ENCODE data around the gene TACSTD2.
"Not testable (repeated sequence)": the region's sequence is repeated elsewhere in the genome, so short reads cannot be mapped to it uniquely, and the experiment has no call there.

TACSTD2 gene

DNA sequence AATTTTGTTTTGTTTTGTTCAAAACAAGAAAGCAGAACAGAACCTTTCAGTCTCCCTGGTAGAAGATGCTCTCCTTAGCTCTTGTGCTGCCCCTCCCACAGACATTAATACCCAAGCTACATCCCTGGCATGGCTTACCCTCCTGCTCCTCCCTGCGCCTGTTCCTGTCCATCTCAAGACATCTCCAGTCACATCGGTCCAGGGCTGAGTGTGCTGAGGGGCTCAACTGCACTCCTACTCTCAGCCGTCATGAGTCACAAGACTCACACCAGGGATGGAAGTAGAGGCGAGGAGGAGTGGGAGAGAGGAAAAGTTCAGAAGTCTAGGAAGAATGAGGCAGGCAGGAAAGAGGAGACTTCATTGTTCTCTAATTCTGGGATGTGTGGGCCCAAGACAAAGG lies 9.2 kb upstream of the TACSTD2 start:
- DNase-seq = no peak

DNA sequence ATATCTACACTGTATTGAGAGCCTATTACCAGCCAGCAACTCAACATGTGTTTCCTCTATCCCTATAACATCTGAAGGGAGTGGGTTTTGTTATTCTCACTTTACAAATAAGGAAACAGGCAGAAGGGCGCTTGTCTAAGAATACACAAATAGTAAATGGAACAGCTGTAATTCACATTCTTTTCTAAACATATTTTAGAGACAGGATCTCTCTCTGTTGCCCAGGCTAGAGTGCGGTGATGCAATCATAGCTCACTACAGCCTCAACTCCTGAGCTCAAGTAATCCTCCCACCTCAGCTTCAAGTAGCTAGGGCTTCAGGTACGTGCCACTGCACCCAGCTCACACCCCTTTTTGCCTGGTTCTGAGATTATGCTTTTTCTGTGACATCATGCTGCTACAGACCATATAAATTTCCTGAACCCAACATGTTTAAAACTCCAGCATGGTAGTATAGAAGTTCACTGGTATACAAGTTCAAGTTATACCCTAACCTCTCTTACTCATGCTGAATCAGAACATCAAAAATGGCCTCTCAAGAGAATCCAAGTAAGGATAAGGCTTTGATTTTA lies 8.6 kb upstream of the TACSTD2 start:
- DNase-seq = no peak

DNA sequence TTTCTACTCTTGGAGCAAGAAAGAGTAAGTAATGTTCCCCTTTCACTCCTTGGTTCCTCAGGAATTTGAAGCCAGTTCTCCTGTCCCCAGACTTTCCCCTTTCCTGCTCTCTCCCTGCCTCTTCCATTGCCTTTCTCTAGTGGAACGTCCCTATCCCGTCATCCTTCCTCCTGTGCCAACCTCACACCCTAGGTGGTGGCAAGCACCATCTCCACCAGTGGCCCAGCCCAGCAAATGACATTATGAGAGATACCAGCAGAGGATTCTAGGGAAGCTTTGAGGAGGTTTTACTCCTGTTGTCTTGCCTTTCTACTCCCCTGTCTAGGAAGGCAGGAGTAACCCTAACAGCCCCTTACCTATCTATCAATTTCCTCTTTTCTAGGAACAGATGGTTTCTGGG lies 8.1 kb upstream of the TACSTD2 start:
- DNase-seq = no peak

DNA sequence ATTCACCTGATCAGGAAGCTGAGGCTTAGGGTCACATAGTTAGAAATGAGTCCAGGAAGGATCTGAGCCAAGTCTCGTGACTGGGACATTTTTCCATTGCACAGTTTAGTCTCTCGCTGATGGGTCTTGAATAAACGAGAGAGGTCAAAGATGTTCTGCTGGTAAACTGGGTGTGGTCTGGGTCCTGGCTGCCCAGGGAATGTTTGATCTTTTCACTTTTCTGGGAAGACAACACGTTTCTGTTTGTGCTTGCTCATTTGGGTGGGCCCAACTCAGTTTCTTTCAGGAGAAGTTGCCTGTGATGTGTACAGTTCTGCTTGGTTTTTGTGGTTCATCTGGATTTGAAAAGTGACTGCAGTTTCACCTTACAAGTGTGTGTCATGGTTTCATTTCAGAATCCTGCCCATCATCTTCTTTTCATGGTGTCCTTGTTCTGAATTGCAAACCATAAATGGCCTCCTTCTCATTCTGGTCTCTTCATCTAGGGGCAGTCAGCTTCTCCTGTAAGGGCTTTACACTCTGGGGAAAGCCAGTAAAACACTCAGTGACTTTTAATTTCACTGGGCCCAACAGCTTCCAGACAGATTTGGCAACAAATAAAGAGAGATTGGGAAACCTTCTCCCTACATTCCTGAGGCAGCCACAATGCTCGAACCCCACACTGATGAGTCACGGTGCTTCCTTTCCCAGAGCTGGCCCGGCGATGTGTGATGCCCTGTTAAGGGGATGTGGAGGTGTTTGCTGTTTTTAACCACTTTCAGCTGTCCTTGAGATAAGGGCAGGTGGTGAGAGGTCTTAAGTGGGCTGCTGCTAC lies 7.2 kb upstream of the TACSTD2 start:
- peak; percentile 33 for DNase-seq

DNA sequence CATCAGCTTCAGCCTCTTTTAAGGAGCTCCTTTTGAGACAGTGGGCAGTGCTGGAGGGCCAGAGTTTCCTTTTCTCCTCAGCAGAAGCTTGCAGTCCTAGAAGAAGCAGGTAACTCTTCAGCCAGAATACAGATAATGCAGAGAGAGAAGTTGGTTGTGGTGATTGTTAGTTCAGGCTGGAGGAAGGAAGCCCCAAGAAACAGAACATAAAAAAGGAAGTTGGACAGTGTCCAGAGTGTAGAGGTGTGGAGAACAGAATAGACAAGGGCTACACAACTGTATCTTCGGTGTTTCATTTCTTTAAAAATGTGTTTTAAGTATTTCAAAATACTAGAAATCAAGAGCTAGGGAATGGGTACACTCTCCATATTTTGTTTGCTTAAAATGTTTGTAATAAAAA lies 6.4 kb upstream of the TACSTD2 start:
- no peak for DNase-seq

DNA sequence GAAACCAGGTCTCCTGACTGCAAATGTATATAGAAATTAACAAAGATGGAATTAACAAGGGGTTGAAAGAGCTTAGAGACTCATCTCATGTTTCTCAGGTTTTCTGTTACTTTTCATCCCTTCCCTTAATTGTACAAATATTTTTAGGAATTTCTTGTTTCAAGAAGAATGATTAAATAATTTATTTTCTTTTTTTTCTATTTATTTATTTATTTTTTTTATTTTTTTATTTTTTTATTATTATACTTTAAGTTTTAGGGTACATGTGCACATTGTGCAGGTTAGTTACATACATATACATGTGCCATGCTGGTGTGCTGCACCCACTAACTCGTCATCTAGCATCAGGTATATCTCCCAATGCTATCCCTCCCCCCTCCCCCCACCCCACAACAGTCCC lies 5.1 kb upstream of the TACSTD2 start:
- not testable (repeated sequence) for DNase-seq

DNA sequence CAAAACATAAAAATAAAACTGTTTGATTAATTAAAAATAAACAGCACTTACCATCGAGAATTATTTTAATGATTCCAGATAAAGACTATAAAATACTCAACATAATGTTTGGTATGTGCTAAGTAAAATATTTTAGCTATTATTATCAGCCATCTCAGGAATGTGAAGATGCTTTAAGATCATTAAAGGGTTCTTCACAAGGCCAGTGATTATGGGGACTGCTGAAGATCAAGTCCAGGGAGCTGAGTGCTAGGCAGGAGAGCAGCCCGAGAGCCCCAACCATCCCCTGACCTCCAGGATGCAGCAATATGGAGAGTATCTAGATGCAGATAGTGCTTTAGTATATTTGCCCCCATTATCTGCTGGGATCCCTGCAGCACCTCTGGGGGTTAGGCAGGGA lies 4.6 kb upstream of the TACSTD2 start:
- no peak for DNase-seq

DNA sequence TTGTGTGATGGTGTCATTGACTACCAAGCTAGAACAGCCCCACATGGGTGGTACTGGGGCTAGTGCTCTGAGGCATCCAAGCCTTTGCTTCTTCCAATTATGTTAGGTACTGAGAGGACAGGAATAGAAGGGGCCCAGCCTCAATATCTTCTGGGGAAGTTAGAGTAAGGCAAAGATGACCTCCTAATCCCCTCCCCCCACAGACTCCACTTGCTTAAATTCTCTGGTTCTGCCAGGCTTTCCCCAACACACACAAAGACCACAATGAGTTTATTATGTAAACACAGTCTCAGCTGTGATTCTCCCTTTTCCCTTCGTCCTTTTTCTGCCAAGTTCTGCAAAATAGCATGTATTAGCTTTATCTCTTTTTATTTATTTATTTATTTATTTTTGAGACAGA lies 3.1 kb upstream of the TACSTD2 start:
- no peak for DNase-seq

DNA sequence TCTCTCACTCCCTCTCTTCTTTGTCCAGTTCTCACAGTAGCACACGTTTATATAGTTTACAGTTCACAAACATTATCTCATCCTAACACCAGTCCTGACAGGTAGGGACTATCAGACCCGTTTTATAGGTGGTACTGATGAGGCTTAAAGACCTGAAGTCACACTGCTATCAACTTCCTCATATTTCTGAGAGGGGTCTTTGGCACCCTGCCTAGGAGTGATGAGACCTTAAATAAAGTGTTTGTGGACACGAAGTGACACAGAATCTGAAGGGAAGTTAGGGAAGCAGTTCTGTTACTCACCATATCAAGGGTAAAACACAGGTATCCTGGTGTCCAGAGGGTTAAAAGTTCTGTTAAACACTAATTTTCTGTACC lies 590 bp upstream of the TACSTD2 start:
- no peak for DNase-seq

DNA sequence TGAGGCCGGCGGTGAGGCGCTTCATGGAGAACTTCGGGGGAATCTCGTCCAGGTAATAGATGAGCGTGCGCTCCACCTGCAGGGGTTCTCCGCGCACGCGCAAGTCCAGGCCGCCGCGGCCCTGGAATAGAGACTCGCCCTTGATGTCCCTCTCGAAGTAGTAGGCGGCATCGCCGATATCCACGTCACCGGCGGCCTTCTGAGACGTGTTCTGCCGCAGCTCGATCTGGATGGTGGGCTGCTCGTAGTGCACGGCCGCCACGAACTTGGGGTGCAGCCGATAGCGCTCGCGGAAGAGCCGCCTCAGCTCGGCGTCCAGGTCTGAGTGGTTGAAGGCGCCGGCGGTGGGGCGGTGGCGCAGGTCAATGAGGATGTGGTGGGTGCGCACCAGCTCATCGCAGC lies 726 bp downstream of the TACSTD2 start:
- DNase-seq = peak; percentile 31

DNA sequence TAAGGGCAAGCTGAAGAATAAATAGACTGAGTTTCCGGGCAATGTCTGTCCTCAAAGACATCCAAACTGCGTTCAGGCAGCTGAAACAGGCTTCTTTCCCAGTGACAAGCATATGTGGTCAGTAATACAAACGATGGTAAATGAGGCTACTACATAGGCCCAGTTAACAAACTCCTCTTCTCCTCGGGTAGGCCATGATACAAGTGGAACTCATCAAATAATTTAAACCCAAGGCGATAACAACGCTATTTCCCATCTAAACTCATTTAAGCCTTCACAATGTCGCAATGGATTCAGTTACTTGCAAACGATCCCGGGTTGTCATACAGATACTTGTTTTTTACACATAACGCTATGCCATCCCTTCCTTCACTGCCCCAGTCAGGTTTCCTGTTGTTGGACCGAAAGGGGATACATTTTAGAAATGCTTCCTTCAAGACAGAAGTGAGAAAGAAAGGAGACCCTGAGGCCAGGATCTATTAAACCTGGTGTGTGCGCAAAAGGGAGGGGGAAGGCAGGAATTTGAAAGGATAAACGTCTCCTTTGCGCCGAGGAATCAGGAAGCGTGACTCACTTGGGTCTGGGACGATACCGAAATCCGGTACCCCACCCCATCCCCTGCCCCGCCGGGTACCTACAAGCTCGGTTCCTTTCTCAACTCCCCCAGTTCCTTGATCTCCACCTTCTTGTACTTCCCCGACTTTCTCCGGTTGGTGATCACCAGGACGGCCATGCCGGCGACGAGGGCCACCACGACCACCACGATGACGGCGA lies 1.3 kb downstream of the TACSTD2 start:
- DNase-seq = no peak

DNA sequence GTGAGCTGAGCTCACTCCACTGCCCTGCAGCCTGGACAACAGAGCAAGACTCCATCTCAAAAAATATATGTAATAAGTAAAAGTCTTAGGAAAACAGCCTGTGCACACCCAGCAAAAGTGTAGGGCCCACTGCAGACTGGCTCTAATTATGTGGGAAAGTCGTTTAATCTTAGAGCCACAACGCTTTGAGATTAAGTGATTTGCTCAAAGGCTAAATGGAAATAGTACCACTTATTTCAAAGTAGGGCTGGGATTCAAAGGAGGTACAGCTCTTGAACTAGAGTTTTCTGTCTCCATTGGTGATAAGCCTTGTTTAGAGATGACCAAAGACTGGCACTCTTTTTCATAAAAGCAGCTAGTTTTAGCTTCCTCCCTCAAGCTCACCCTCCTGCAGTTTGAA lies 2.2 kb downstream of the TACSTD2 start:
- no peak for DNase-seq

DNA sequence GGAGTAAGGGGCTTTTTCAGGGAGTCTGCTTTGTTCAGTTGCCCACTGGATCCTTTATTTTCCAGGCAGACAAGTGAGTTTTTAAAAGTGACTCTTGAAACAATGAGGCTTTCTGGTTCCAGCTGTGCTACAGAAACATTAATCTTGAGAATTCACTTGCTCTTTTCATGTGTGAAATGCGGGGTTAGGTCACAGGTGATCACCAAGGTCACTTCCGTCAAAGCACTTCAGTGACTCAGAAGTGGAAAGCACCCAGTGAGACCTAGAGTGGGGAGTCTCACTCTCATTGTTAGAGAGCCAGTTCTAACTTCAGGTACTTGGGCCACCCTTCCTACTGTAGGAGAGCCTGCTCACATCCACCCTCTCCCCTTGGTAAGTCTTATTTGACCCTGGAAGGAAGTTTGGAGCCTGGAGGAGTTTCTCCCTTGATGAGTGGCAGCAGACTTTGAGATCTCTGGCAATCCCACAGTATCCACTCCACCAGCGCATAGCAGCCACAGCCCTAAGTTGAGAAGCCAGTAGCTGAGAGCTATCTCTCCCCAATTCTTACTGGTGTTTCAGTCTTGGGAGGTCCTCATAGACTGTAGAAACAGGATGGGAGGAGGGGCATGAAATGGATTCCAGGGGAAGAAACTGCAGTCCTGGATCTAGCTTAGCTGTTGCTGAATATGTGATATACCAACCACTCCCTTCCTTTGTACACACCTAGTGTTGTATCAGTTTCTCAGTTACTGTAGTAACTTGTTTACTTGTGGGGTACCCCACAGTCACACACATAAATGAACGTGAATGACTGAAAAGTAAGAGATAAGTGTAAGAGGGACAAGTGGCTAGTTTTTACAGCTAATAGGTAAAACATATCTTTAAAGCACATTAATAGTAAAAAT lies 3.1 kb downstream of the TACSTD2 start:
- DNase-seq = peak; percentile 49

DNA sequence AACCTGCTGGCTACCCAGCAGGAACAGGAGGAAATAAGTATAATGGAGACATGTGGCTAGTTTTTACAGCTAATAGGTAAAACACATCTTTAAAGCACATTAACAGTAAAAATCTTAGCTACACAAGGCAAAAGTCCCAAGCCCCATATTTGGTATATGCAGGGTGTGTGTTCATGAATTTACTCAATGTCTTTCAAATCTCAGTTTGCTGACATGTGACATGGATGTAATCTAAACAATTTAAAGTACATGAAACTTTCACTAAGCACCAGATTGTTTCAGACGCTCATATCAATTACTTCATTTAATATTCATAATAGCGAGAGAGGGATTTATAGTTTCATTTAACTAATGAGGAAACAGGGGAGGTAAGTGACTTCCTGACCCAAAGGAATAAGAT lies 3.9 kb downstream of the TACSTD2 start:
- no peak for DNase-seq

DNA sequence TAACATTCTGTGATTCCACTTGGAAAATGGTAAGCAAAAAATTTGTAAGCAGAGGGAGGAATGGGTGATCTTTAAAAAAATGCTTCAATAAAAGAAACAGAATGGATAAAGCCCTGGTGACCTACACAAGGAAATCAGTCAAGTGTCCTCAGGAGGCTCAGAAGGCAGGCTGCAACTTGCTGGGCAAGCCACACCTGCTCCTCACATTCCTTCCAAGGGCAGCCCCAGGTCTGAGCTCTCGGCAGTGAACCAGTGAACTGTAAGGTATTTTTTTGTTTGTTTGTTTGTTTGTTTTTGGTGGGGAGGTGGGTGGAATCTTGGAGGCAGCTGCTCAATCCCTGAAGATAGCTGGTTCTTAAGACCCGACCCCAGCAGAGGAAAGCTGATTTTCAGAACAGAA lies 4.4 kb downstream of the TACSTD2 start:
- no peak for DNase-seq

DNA sequence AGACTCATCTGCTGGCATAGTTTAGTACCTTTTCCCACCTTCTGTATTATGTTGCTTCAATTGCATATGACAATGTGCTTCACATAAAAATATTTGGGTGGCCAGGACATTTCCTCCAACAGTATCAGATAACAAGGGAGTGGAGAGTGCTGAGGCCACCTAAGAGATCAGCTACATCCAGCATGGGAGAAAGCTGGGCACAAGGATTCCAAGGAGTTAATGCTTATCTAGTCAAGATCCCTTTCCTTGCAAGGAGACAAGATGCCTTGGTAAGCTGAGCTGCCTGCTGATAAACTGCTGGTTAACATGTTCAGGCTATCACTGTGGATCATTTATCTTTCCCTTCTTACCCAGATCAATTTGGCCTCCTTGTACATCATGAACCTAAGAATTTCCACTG lies 5.4 kb downstream of the TACSTD2 start:
- DNase-seq = no peak

DNA sequence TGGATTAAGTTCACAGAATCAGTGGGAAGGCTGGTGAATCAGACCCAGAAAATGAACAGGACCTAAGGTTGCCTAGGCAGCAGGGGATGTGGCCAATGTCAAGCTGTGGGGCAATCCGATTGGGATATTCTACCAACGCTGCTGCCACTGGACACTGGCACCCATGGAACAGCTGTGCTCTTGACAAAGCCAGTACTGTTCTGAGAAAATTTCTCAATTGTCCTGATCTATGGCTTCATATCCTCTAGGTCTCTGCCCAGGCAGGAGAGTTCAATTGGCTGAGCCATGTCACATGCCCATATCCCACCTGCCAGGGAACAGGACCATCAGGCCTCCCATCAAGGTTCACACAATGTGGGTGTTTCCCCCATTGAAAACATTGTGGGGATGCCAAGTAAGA lies 6.2 kb downstream of the TACSTD2 start:
- no peak for DNase-seq

DNA sequence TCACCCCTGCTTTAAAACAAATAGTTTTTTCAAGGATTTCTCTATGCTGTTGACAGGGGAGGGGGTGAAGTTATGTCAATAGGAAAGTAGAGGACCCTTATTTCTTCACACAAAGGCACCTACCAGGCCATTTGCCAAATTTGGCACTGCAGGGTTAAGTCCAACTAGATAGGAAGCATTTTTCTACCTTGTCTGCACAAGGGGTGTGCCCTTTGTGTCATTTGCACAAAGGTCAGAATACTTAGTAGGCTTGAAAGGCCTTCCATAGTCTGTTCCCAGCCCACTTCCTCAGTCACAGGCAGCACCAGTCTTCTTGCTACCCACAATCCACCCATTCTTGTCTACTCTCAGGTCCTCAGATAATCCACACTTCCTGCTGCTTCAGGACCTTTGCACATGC lies 7.0 kb downstream of the TACSTD2 start:
- DNase-seq = no peak

DNA sequence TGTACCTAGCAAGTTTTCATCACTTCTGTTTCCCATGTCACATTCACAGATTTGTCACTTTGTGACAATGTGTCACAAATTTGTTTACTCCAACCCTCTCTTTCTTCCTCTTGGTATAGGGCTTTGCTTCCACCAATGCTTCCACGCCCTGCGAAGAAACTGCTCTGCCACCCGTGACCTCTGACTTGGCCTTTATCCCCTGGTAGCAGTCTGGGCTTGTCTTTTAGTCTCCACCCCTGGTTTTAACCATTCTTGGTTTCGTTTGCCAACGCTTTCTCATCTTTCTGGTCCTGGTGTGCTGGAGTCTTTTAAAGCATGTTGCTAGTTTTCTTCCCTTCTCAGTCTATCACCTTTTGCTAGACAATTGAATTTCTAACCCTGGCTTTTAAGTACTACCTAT lies 8.1 kb downstream of the TACSTD2 start:
- no peak for DNase-seq

DNA sequence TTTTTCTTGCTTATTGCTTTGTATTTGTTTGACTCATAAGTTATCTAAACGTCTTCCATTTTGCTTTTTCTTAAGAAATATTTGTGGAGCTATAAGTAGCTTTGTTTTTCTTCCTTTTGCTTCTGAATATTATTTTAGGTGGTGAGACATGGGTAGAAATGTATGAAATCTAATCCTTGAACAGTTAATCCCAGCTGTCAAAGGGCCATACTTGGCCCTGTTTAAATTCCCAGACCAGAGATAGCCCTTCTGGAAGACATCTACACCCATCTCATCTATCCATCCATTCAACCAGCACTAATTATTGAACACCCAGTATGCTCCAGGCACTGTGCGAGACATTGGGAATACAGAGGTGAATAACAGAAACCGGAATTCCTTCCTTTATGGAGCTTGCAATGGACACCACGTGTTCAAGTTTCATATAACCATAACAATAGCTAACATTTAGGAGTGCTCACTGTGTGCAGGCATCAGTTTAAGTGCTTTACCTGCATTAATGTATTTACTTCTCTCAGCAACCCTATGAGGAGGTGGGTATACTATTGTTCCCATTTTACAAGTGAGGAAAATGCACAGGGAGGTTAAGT lies 8.7 kb downstream of the TACSTD2 start:
- no peak for DNase-seq

DNA sequence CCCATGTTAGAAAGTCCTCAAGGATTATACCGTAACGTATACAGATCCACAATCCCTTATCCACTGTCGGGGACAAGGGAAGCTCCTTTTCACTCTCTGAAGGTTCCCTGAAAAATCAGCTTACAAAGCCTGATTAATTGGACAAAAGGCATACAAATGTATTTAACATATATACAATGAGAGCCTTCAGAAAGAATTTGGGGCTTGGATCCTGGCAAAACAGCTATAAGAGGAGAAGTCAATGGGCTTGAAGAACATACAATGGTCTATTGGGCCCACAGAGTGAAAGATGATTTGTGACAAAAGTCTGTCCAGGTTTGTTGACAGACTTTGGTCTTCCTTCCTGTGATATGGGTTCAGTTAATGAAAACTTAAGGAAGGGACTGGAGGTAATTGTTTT lies 10.7 kb downstream of the TACSTD2 start:
- no peak for DNase-seq

DNA sequence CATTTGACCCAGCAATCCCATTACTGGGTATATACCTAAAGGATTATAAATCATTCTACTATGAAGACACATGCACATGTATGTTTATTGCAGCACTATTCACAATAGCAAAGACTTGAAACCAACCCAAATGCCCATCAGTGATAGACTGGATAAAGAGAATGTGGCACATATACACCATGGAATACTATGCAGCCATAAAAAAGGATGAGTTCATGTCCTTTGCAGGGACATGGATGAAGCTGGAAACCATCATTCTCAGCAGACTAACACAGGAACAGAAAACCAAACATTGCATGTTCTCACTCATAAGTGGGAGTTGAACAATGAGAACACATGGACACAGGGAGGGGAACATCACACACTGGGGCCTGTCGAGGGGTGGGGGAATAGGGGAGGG lies 13.3 kb downstream of the TACSTD2 start:
- DNase-seq = not testable (repeated sequence)

DNA sequence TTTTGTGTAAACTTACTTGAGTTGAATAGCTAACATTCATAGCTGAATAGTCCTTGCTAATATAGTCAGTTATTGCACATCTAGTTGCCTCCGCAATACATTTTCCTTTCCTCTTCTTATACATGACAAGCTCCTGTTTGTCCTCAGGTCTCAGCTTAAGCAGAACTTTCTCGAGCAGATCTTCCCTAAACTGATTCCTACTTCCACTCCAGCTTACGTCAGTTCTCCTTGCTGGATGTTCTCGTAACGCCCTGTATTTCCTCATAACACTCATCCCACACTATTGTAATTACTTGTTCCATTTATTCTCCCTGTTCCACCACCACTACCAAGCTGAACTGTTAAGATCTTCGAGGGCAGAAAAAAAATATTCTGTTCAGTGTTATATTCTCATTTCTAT lies 15.4 kb downstream of the TACSTD2 start:
- no peak for DNase-seq

Measured in stimulated activated CD8-positive, alpha-beta memory T cell treated with anti-CD3 and anti-CD28 coated beads, Interleukin-4, amount 100 ng/mL, for 48 hours (primary cell).